DOHH2 (cell line): ENCODE results near the gene PTPN18.

Source experiments
- H3F3A ChIP-seq: fragments of 200-600 bp; sonication (generic), shearing (Covaris generic); 2 replicates; pipeline ENCODE4 v1.6.0; 2016; ENCODE audit warnings: antibody characterized with exemption, mild to moderate bottlenecking; ENCODE audit not compliant: control insufficient read depth, insufficient read depth
- H3K27ac ChIP-seq: fragments of 200-600 bp; sonication (generic); 2 replicates; pipeline ENCODE4 v1.5.1; 2014; ENCODE audit warnings: low read depth, mild to moderate bottlenecking, low read length, moderate library complexity
- H3K27me3 ChIP-seq: fragments of 200-600 bp; sonication (generic); 2 replicates; pipeline ENCODE4 v1.6.1; 2014; ENCODE audit warnings: mild to moderate bottlenecking, low read length, mixed read lengths; ENCODE audit not compliant: control insufficient read depth
- H3K36me3 ChIP-seq: fragments of 200-600 bp; sonication (generic); 2 replicates; pipeline ENCODE4 v1.6.1; 2014; ENCODE audit warnings: mild to moderate bottlenecking, low read length, moderate library complexity, mixed read lengths; ENCODE audit not compliant: control insufficient read depth
- H3K4me1 ChIP-seq: fragments of 200-600 bp; sonication (generic); 2 replicates; pipeline ENCODE4 v1.6.1; 2014; ENCODE audit warnings: mild to moderate bottlenecking, low read length, mixed read lengths; ENCODE audit not compliant: control insufficient read depth
- H3K4me2 ChIP-seq: fragments of 200-600 bp; sonication (generic); 2 replicates; pipeline ENCODE4 v1.6.0; 2014; ENCODE audit warnings: mild to moderate bottlenecking, low read length, moderate library complexity
- H3K4me3 ChIP-seq: fragments of 200-600 bp; sonication (generic); 2 replicates; pipeline ENCODE4 v1.5.1; 2014; ENCODE audit warnings: mild to moderate bottlenecking, low read length, mixed read lengths
- H3K79me2 ChIP-seq: fragments of 200-600 bp; sonication (generic); 2 replicates; pipeline ENCODE4 v1.6.1; 2014; ENCODE audit warnings: mild to moderate bottlenecking, low read length, mixed read lengths; ENCODE audit not compliant: control insufficient read depth
- H3K9me2 ChIP-seq: fragments of 200-600 bp; sonication (generic); replicated peaks from 2 replicates; pipeline ENCODE4 v1.6.1; 2014; ENCODE audit warnings: mild to moderate bottlenecking, low read length, mixed read lengths; ENCODE audit not compliant: control insufficient read depth
- H3K9me3 ChIP-seq: fragments of 200-600 bp; sonication (generic); 2 replicates; pipeline ENCODE4 v1.6.1; 2014; ENCODE audit warnings: antibody characterized with exemption, low read length, mixed read lengths; ENCODE audit not compliant: control insufficient read depth, insufficient read depth
- H4K20me1 ChIP-seq: fragments of 200-600 bp; sonication (generic); 2 replicates; pipeline ENCODE4 v1.6.0; 2014; ENCODE audit warnings: low read depth, mild to moderate bottlenecking, antibody characterized with exemption, low read length, moderate library complexity; ENCODE audit not compliant: control insufficient read depth, insufficient read depth
- CTCF ChIP-seq: fragments of 200-600 bp; sonication (generic); IDR thresholded peaks from one replicate; pipeline ENCODE4 v1.5.1; 2014; ENCODE audit warnings: antibody characterized with exemption, mild to moderate bottlenecking, low read depth, low read length; ENCODE audit not compliant: poor library complexity, severe bottlenecking
- EZH2phosphoT487 ChIP-seq: fragments of 200-600 bp; sonication (generic); IDR thresholded peaks from 2 replicates; pipeline ENCODE4 v1.6.1; 2017; ENCODE audit warnings: borderline replicate concordance, mild to moderate bottlenecking, antibody characterized with exemption, low read length, moderate library complexity, mixed read lengths

Gene PTPN18

GRCh38 chr2:130355172-130355577 is 681 bp upstream of the PTPN18 start:
- Histone ChIP-seq H3F3A (peaks cover 46% of the 10 kb centered on the region), H3K27ac (peak overlapping the region; percentile 99), H3K9me2 (no peaks in the 10 kb centered on the region), H3K27me3 (no peaks in the 10 kb centered on the region), H3K9me3 (no peaks in the 10 kb centered on the region), H3K4me1 (peaks cover 73% of the 10 kb centered on the region), H3K79me2 (peaks cover 70% of the 10 kb centered on the region), H3K4me2 (peak overlapping the region; percentile 92), H3K36me3 (peaks cover 60% of the 10 kb centered on the region), H3K4me3 (peak overlapping the region; percentile 87), H4K20me1 (no peaks in the 10 kb centered on the region)
- TF ChIP-seq EZH2phosphoT487 (no peak), CTCF (no peak)

- H3K4me3 ChIP-seq, result no peak overlapping the region
- H3K9me3 ChIP-seq, result no peaks in the 10 kb centered on the region
- H3K4me1 ChIP-seq, result peaks cover 49% of the 10 kb centered on the region
- peaks cover 35% of the 10 kb centered on the region for H3F3A ChIP-seq
- H3K27me3 ChIP-seq, result no peaks in the 10 kb centered on the region
- H3K4me2 ChIP-seq, result 0 out of 2 replicates have a peak overlapping the region, but pooled peaks have one; percentile 3
- peaks cover 55% of the 10 kb centered on the region for H3K36me3 ChIP-seq
- H3K79me2 ChIP-seq, result peaks cover 60% of the 10 kb centered on the region
- no peaks in the 10 kb centered on the region for H4K20me1 ChIP-seq
- H3K27ac ChIP-seq, result no peak overlapping the region
- TF ChIP-seq CTCF (no peak), EZH2phosphoT487 (no peak)
- H3K9me2 ChIP-seq, result no peaks in the 10 kb centered on the region
Observed at GRCh38 chr2:130357864-130358263, 2.0 kb downstream of the PTPN18 start.

GRCh38 chr2:130358420-130359350 is 2.8 kb downstream of the PTPN18 start:
- TF ChIP-seq EZH2phosphoT487 (no peak), CTCF (no peak)
- Histone ChIP-seq H3K4me1 (peaks cover 40% of the 10 kb centered on the region), H3F3A (peaks cover 29% of the 10 kb centered on the region), H3K79me2 (peaks cover 55% of the 10 kb centered on the region), H3K27ac (no peak overlapping the region), H3K4me3 (no peak overlapping the region), H3K4me2 (no peak overlapping the region), H4K20me1 (no peaks in the 10 kb centered on the region), H3K27me3 (no peaks in the 10 kb centered on the region), H3K9me3 (no peaks in the 10 kb centered on the region), H3K9me2 (no peaks in the 10 kb centered on the region), H3K36me3 (peaks cover 55% of the 10 kb centered on the region)
